Heart left ventricle (tissue), 13 donors: ENCODE data around the gene VPS13A.
"Not testable (repeated sequence)": the region's sequence is repeated elsewhere in the genome, so short reads cannot be mapped to it uniquely, and the experiment has no call there.

Experiments used
- POLR2A ChIP-seq, 2 donors: fragments of 450-650 bp; IDR thresholded peaks; one replicate each; pipeline ENCODE4 v1.6.1; 2017; ENCODE audit warnings: antibody characterized with exemption in 2 of 2, mild to moderate bottlenecking in 2 of 2, moderate library complexity in 2 of 2
- TF ChIP-seq, protein P1 (sequence below), 12 donors: fragments of 200-600 bp; sonication (generic) in 4 of 12; IDR thresholded peaks; one replicate each; pipeline versions ENCODE4 v1.5.0 to v1.8.0; 2018 to 2022; ENCODE audit warnings: antibody characterized with exemption in 12 of 12, mild to moderate bottlenecking in 5 of 12
- donor health status: ischemic (EF 13 %, LVEDD 7.1; RV severe dilation, severe dysfunction).
- donor health status: DM: no; HTN: yes; CAD: no.
- donor health status: DM: no; HTN: no; CAD: no.
- donor health status: ischemic (EF 25% LVEDD 6.9; RV normal size, moderate dysfunction).
- donor health status: ischemic (EF 25% LVEDD 5.7; RV mildly dilated, moderate dysfunction).
- donor health status: ischemic (EF 35%, LVEDD 5.7; RV mildly dilated, moderate dysfunction).
- donor health status: nonischemic (EF 11% LVEDD 7.7; RV severe dilation, severe dysfunction).
- donor health status: DM: yes; HTN: yes; CAD: no.
- donor health status: PGD.
- donor health status: ischemic (EF 29% LVEDD 5.4; RV normal size, mild dysfunction).
- donor health status: nonischemic (EF 23%, LVEDD 6.1; RV moderate dilation, normal function).

DNA sequence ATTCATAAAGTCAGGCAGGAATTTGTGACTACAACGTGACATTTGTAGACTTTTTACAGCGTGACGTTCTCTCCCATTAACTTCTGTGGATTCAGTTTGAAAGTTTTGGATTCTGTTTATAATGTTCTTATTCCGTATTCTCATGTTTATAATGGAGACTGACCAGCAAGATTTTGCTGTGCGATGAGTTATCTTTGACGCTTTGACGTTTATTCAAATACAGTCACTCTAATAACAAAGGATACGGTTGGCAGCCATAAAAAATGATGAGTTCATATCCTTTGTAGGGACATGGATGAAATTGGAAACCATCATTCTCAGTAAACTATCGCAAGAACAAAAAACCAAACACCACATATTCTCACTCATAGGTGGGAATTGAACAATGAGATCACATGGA lies 221.2 kb downstream of the VPS13A start:
- TF ChIP-seq, protein P1, sequence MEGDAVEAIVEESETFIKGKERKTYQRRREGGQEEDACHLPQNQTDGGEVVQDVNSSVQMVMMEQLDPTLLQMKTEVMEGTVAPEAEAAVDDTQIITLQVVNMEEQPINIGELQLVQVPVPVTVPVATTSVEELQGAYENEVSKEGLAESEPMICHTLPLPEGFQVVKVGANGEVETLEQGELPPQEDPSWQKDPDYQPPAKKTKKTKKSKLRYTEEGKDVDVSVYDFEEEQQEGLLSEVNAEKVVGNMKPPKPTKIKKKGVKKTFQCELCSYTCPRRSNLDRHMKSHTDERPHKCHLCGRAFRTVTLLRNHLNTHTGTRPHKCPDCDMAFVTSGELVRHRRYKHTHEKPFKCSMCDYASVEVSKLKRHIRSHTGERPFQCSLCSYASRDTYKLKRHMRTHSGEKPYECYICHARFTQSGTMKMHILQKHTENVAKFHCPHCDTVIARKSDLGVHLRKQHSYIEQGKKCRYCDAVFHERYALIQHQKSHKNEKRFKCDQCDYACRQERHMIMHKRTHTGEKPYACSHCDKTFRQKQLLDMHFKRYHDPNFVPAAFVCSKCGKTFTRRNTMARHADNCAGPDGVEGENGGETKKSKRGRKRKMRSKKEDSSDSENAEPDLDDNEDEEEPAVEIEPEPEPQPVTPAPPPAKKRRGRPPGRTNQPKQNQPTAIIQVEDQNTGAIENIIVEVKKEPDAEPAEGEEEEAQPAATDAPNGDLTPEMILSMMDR (IDR thresholded peaks at IDR 0.05): not testable (repeated sequence)
- not testable (repeated sequence) for TF ChIP-seq POLR2A (IDR thresholded peaks at IDR 0.05)
